Measurements from ENCODE around the gene PPT1.

PPT1 gene

GRCh38 chr1:40133839-40134238 lies 36.8 kb upstream of the PPT1 start:
- TF ChIP-seq GABPA (IDR thresholded peaks at IDR 0.05; ENCODE audit: low read depth) (no peak), SPI1 (IDR thresholded peaks at IDR 0.05; ENCODE audit: borderline replicate concordance, low read depth) (no peak), REST (IDR thresholded peaks at IDR 0.05; ENCODE audit: insufficient replicate concordance, low read depth) (no peak), CTCF (IDR thresholded peaks at IDR 0.05; ENCODE audit: insufficient read depth, low read length) (no peak), POLR2AphosphoS5 (IDR thresholded peaks at IDR 0.05; ENCODE audit: low read depth) (no peak)
- no peaks in the 10 kb centered on the region for H3K27me3 ChIP-seq (ENCODE audit: insufficient read depth, poor library complexity, severe bottlenecking)
- DNase-seq (ENCODE audit: low read depth in 1 of 2, low spot score in 1 of 2), result no peak
- no peak overlapping the region for H3K27ac ChIP-seq (replicated peaks)
- H3K4me3 ChIP-seq (replicated peaks; ENCODE audit: insufficient read depth, low read length), result no peak overlapping the region

DNA sequence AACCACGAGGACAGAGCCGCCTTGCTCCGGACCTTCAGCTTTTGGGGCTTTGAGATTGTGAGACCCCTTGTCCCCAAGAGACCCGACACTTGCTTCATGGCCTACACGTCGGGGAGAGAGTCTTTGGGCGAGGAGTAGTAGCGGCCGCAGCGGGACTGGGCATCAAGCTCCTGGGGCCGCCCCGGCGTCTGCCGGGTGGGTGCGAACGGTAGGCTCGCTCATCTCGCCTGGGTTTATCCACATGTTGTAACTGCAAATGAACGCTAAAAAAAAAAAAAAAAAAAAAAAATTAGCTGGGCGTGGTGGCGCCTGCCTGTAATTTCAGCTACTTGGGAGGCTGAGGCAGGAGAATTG lies 36.2 kb upstream of the PPT1 start:
- Histone ChIP-seq H3K27ac (replicated peaks) (no peak overlapping the region), H3K4me3 (replicated peaks; ENCODE audit: insufficient read depth, low read length) (no peak overlapping the region), H3K27me3 (ENCODE audit: insufficient read depth, poor library complexity, severe bottlenecking) (no peaks in the 10 kb centered on the region)
- DNase-seq (ENCODE audit: low read depth in 1 of 2, low spot score in 1 of 2), result no peak
- no peak for TF ChIP-seq REST (IDR thresholded peaks at IDR 0.05; ENCODE audit: insufficient replicate concordance, low read depth)
- TF ChIP-seq CTCF (IDR thresholded peaks at IDR 0.05; ENCODE audit: insufficient read depth, low read length), result no peak
- no peak for TF ChIP-seq SPI1 (IDR thresholded peaks at IDR 0.05; ENCODE audit: borderline replicate concordance, low read depth)
- no peak for TF ChIP-seq POLR2AphosphoS5 (IDR thresholded peaks at IDR 0.05; ENCODE audit: low read depth)
- TF ChIP-seq GABPA (IDR thresholded peaks at IDR 0.05; ENCODE audit: low read depth), result no peak

- no peak overlapping the region for H3K4me3 ChIP-seq (replicated peaks; ENCODE audit: insufficient read depth, low read length)
- TF ChIP-seq GABPA (IDR thresholded peaks at IDR 0.05; ENCODE audit: low read depth) (no peak), CTCF (IDR thresholded peaks at IDR 0.05; ENCODE audit: insufficient read depth, low read length) (no peak), POLR2AphosphoS5 (IDR thresholded peaks at IDR 0.05; ENCODE audit: low read depth) (no peak), REST (IDR thresholded peaks at IDR 0.05; ENCODE audit: insufficient replicate concordance, low read depth) (no peak), SPI1 (IDR thresholded peaks at IDR 0.05; ENCODE audit: borderline replicate concordance, low read depth) (no peak)
- no peak overlapping the region for H3K27ac ChIP-seq (replicated peaks)
- DNase-seq (ENCODE audit: low read depth in 1 of 2, low spot score in 1 of 2), result no peak
- H3K27me3 ChIP-seq (ENCODE audit: insufficient read depth, poor library complexity, severe bottlenecking), result no peaks in the 10 kb centered on the region
Measured at GRCh38 chr1:40132383-40133311, 35.6 kb upstream of the PPT1 start.
